ENCODE measurements around the gene ZDHHC14.
"Not testable (repeated sequence)": the region's sequence is repeated elsewhere in the genome, so short reads cannot be mapped to it uniquely, and the experiment has no call there.

Gene ZDHHC14

GRCh38 chr6:157390273-157391060 lies 9.5 kb downstream of the ZDHHC14 start:
- Mint-ChIP-seq H3K4me3 (no peak overlapping the region), H3K9me3 (peaks cover 10% of the 10 kb centered on the region), H3K27ac (no peak overlapping the region), H3K4me1 (peaks cover 20% of the 10 kb centered on the region), H3K36me3 (no peaks in the 10 kb centered on the region)
- ATAC-seq (no peak), DNase-seq (ENCODE audit: low spot score in 2 of 2) (no peak)

- ATAC-seq (no peak), DNase-seq (ENCODE audit: low spot score in 2 of 2) (no peak)
- Mint-ChIP-seq H3K9me3 (peaks cover 10% of the 10 kb centered on the region), H3K27ac (no peak overlapping the region), H3K36me3 (no peaks in the 10 kb centered on the region), H3K4me3 (no peak overlapping the region), H3K4me1 (peaks cover 16% of the 10 kb centered on the region)
Measured at GRCh38 chr6:157392927-157393668, 12.1 kb downstream of the ZDHHC14 start.

DNA sequence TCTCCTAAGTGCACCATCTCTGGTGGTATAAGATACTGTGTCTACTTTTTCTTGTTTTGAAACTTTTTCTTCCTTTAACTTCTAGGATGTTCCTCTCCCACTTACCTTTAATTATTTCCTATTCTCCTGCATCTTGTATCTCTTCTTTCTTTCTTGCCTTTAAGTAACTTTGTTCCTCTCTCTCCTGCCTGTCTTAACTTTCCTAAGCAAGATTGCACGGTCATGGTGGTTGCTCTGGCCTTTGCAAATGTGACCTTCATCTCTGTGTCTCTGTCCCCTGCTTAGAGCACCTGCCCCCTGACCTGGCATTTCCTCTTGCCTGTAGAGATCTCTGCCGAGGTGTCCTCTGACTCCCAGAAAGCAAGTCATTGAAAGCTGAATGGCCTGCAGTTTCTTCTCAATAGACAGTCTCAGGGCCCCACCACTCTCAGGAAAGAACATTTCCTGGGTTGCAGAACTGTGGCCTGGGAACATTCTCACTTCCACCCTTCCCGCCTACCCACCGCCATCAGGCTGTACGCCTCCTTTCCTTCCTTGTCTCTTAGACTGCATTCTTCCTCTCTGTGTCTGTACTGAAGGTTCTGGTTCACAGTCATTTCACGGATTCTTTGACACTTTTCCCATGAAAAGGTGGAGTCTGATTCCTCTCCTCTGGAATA lies 12.8 kb downstream of the ZDHHC14 start:
- Mint-ChIP-seq H3K27ac (peak overlapping the region; percentile 29), H3K9me3 (peaks cover 10% of the 10 kb centered on the region), H3K4me3 (no peak overlapping the region), H3K4me1 (peaks cover 16% of the 10 kb centered on the region), H3K36me3 (no peaks in the 10 kb centered on the region)
- DNase-seq (ENCODE audit: low spot score in 2 of 2): no peak
- no peak for ATAC-seq

DNA sequence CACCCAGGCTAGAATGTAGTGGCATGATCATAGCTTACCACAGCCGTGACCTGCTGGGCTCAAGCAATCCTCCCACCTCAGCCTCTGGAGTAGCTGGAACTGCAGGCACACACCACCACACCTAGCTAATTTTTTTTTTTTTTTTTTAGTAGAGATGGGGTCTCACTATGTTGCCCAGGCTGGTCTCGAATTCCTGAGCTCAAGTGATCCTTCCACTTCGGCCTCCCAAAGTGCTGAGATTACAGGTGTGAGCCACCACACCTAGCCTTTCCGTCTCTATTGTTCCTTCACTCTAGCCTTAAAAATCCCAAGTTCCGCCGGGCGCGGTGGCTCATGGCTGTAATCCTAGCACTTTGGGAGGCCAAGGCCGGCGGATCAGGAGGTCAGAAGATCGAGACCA lies 14.2 kb downstream of the ZDHHC14 start:
- H3K4me1 Mint-ChIP-seq: peaks cover 16% of the 10 kb centered on the region
- not testable (repeated sequence) for ATAC-seq; H3K9me3 Mint-ChIP-seq; H3K27ac Mint-ChIP-seq; H3K4me3 Mint-ChIP-seq; H3K36me3 Mint-ChIP-seq; DNase-seq (ENCODE audit: low spot score in 2 of 2)

GRCh38 chr6:157396026-157396425 lies 15.0 kb downstream of the ZDHHC14 start:
- ATAC-seq: no peak
- Mint-ChIP-seq H3K27ac (no peak overlapping the region), H3K4me3 (no peak overlapping the region), H3K9me3 (no peaks in the 10 kb centered on the region), H3K36me3 (peaks cover 5% of the 10 kb centered on the region), H3K4me1 (peaks cover 22% of the 10 kb centered on the region)
- DNase-seq (ENCODE audit: low spot score in 2 of 2): no peak

DNA sequence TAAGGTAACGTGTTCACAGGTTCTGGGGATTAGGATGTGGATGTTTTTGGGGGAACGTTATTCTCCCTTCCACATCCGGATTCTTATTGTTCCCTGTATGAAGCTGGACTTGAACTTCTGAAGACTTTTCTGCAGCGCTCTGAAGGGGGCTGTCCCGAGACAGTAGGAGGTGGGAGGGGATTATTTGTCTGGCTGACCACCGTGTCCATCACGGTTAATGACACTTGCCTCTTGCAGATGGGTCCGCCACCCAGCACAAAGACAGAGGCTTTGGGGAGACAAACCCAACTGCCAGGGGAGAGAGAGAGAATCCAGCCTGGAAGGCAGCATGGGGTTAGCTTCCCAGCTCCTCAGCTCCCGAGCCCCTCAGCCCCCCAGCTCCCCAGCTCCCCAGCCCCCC lies 16.7 kb downstream of the ZDHHC14 start:
- no peak overlapping the region for H3K4me3 Mint-ChIP-seq
- peaks cover 5% of the 10 kb centered on the region for H3K36me3 Mint-ChIP-seq

GRCh38 chr6:157398151-157398550 lies 17.2 kb downstream of the ZDHHC14 start:
- H3K27ac Mint-ChIP-seq: no peak overlapping the region

More for the DNA sequence above, 16.7 kb downstream of the ZDHHC14 start:
- ATAC-seq (no peak), DNase-seq (ENCODE audit: low spot score in 2 of 2) (no peak)
- peaks cover 17% of the 10 kb centered on the region for H3K4me1 Mint-ChIP-seq
- H3K9me3 Mint-ChIP-seq: no peaks in the 10 kb centered on the region
- H3K27ac Mint-ChIP-seq: no peak overlapping the region

DNA sequence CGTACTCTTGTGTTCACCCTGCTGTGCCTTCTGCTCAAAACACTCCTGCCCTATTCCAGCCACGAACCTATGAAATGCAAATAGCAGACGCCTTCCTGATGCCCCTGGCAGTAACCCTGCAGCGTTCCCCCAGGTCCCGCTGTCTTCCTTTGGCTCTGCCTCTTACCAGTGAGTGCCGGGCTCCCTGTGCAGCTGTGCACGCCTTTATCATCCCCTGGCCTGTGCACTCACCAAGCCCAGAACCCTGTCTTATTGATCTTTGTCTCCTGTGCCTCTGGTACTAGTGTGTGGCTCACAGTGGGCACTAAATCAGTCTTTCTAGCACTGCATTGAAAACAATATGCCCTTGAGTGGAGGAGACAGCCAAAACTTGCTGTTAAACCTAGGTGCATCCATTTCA lies 19.7 kb downstream of the ZDHHC14 start:
- Mint-ChIP-seq H3K36me3 (peaks cover 5% of the 10 kb centered on the region), H3K4me3 (no peak overlapping the region), H3K4me1 (peaks cover 6% of the 10 kb centered on the region), H3K27ac (no peak overlapping the region), H3K9me3 (no peaks in the 10 kb centered on the region)
- DNase-seq (ENCODE audit: low spot score in 2 of 2) (no peak), ATAC-seq (no peak)

More at GRCh38 chr6:157398151-157398550, 17.2 kb downstream of the ZDHHC14 start:
- Mint-ChIP-seq H3K36me3 (peaks cover 5% of the 10 kb centered on the region), H3K4me3 (no peak overlapping the region), H3K9me3 (no peaks in the 10 kb centered on the region), H3K4me1 (peaks cover 17% of the 10 kb centered on the region)
- DNase-seq (ENCODE audit: low spot score in 2 of 2): no peak
- ATAC-seq: no peak

DNA sequence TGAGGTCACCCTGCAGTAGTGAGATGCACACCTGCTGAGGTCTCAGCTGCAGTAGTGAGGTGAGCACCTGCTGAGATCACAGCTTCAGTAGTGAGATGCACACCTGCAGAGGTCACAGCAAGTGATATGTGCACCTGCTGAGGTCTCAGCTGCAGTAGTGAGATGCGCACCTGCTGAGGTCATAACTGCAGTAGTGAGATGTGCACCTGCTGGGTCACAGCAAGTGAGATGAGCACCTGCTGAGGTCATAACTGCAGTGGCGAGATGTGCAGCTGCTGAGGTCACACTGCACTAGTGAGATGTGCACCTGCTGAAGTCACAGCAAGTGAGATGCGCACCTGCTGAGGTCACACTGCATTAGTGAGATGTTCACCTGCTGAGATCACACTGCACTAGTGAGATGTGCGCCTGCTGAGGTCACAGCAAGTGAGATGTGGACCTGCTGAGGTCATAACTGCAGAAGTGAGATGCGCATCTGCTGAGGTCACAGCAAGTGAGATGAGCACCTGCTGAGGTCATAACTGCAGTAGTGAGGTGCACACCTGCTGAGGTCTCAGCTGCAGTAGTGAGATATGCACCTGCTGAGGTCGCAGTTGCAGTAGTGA lies 20.8 kb downstream of the ZDHHC14 start:
- H3K27ac Mint-ChIP-seq: no peak overlapping the region
- no peaks in the 10 kb centered on the region for H3K9me3 Mint-ChIP-seq
- peaks cover 5% of the 10 kb centered on the region for H3K36me3 Mint-ChIP-seq
- DNase-seq (ENCODE audit: low spot score in 2 of 2) (no peak), ATAC-seq (no peak)
- no peak overlapping the region for H3K4me3 Mint-ChIP-seq
- H3K4me1 Mint-ChIP-seq: peaks cover 6% of the 10 kb centered on the region

DNA sequence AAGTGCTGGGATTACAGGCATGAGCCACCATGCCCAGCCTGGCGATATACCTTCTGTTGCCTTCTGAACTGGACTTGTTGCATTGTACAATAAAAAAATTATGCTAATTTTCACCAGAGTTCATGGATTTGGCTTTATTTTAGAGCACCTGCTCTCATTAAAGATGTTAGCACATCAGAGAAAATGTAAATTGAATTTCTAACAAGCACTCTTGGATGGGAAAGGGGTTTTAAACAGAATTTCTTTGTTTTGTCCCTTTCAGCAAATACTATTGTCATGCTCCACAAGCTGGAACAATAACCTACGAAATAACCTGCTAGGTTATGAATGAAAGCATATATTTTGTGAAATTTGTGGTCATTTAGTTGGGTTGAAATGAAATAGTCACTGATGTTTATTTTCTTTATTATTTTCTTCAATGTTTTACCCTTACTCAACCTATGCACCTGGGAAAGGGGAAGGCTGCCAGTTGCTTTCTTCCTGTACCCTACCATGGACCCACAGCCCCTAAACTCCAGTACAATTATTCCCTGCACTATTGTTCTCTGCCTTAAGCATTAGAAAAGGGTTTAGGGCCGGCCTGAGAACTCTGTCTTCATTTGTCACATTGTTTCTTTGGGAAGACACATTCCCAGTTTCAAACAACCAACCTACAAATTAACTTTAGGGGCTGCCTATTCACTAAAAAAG lies 22.2 kb downstream of the ZDHHC14 start:
- DNase-seq (ENCODE audit: low spot score in 2 of 2) (no peak), ATAC-seq (no peak)
- H3K27ac Mint-ChIP-seq: no peak overlapping the region
- H3K4me1 Mint-ChIP-seq: peaks cover 6% of the 10 kb centered on the region
- H3K36me3 Mint-ChIP-seq: peaks cover 5% of the 10 kb centered on the region
- H3K4me3 Mint-ChIP-seq: no peak overlapping the region
- no peaks in the 10 kb centered on the region for H3K9me3 Mint-ChIP-seq

DNA sequence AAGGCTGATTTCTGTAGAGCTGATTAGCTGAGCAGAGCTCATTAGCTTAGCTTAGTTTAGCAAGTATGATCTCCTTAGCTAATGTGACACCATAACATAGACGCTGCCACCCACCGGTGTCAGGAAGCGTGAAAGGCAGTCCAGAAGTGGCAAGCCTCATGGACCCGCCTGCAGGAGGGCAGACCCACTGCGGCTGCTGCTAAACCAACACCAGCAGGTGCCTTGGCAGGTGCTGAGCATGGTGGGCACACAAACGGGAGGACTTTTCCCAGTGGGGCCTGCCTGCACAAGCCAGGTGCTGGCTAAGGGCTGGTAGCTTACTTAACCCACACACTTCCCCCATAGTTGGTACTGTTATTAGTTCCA lies 22.7 kb downstream of the ZDHHC14 start:
- Mint-ChIP-seq H3K4me1 (peaks cover 6% of the 10 kb centered on the region), H3K27ac (no peak overlapping the region), H3K36me3 (peaks cover 5% of the 10 kb centered on the region), H3K9me3 (no peaks in the 10 kb centered on the region), H3K4me3 (no peak overlapping the region)
- ATAC-seq: no peak
- no peak for DNase-seq (ENCODE audit: low spot score in 2 of 2)

DNA sequence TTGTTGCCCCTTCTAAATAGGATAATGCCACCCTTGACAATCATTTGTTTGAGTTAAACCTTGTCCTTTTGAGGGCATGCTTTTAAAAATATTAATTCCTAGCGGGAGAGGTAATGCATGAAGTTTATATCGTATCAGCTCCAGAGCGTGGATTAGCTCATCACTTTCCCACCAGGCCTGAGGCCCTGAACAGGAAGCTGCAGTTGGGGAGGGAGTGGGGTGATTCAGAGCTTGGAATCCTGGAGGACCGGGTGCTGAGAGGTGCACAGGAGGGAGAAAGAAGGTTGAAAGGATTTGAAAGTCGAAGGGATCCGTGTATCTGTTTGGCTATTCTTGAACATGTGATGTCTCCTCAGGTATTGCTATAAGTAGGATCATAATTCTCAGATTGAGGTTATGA lies 25.0 kb downstream of the ZDHHC14 start:
- Mint-ChIP-seq H3K36me3 (no peaks in the 10 kb centered on the region), H3K27ac (no peak overlapping the region), H3K9me3 (no peaks in the 10 kb centered on the region), H3K4me3 (no peak overlapping the region), H3K4me1 (peaks cover under 1% of the 10 kb centered on the region)
- no peak for DNase-seq (ENCODE audit: low spot score in 2 of 2)
- no peak for ATAC-seq

GRCh38 chr6:157406661-157407060 lies 25.7 kb downstream of the ZDHHC14 start:
- DNase-seq (ENCODE audit: low spot score in 2 of 2): no peak
- no peak for ATAC-seq
- no peak overlapping the region for H3K4me3 Mint-ChIP-seq
- no peak overlapping the region for H3K27ac Mint-ChIP-seq
- H3K4me1 Mint-ChIP-seq: no peaks in the 10 kb centered on the region
- no peaks in the 10 kb centered on the region for H3K9me3 Mint-ChIP-seq
- no peaks in the 10 kb centered on the region for H3K36me3 Mint-ChIP-seq

DNA sequence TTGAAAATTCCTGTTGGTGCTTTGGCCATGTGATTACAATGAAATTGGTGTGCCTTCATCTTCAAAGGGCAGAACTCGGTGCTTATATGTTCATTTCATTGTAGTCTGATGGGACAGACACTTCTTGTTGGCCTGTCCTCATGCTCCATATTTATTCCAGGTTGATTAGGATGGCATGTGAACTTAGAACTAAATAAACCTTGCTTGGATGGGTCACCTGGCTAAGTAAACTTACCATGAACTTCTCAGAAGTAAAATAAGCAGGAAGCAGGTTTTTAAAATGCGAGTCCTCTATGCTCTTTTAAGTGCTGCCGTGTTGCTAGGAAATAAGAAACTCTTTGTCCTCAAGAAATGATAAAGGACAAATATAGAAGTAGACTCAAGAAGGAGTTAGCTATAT lies 26.7 kb downstream of the ZDHHC14 start:
- H3K9me3 Mint-ChIP-seq: no peaks in the 10 kb centered on the region
- DNase-seq (ENCODE audit: low spot score in 2 of 2): no peak
- no peak overlapping the region for H3K27ac Mint-ChIP-seq
- no peaks in the 10 kb centered on the region for H3K36me3 Mint-ChIP-seq
- ATAC-seq: no peak
- H3K4me3 Mint-ChIP-seq: no peak overlapping the region
- no peaks in the 10 kb centered on the region for H3K4me1 Mint-ChIP-seq

DNA sequence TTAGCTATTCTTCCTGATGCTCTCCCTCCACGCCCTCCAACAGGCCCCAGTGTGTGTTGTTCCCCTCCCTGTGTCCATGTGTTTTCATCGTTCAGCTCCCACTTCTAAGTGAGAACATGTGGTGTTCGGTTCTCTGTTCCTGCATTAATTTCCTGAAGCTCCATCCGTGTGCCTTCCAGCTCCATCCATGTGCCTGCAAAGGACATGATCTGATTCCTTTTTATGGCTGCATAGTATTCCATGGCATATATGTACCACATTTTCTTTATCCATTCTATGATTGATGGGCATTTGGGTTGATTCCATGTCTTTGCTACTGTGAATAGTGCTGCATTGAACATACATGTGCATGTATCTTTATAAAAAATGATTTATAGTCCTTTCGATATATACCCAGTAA lies 27.4 kb downstream of the ZDHHC14 start:
- ATAC-seq; H3K36me3 Mint-ChIP-seq; H3K27ac Mint-ChIP-seq; H3K4me3 Mint-ChIP-seq; H3K9me3 Mint-ChIP-seq; H3K4me1 Mint-ChIP-seq; DNase-seq (ENCODE audit: low spot score in 2 of 2): not testable (repeated sequence)
